H9 (cell line): ENCODE measurements around the gene TFPI. TPM values are rescaled to one million over a fixed set of nuclear protein-coding genes. Genes with fewer than 3 reads are reported as not detected.

ENCODE experiments used
- DNase-seq: peaks from one replicate; pipeline ENCODE4 v3.0.0-alpha.2; 2017
- H2AFZ ChIP-seq: one replicate; pipeline ENCODE4 v1.6.1; 2013; ENCODE audit warnings: mild to moderate bottlenecking, low read length, control low read depth, moderate library complexity
- H2AK5ac ChIP-seq: 2 replicates; pipeline ENCODE4 v1.6.1; 2013; ENCODE audit warnings: low read length, control low read depth, mixed read lengths; ENCODE audit not compliant: insufficient read length
- H2BK120ac ChIP-seq: one replicate; pipeline ENCODE4 v1.6.1; 2013; ENCODE audit warnings: low read depth, mild to moderate bottlenecking, low read length, control low read depth, inconsistent platforms; ENCODE audit not compliant: poor library complexity, severe bottlenecking
- H2BK12ac ChIP-seq: 2 replicates; pipeline ENCODE4 v1.6.1; 2013; ENCODE audit warnings: low read length, control low read depth, mixed read lengths, low read depth; ENCODE audit not compliant: insufficient read length
- H2BK15ac ChIP-seq: 2 replicates; pipeline ENCODE4 v1.6.1; 2013; ENCODE audit warnings: low read depth, low read length, control low read depth
- H2BK20ac ChIP-seq: one replicate; pipeline ENCODE4 v1.6.1; 2013; ENCODE audit warnings: low read depth, mild to moderate bottlenecking, low read length, control low read depth, inconsistent platforms; ENCODE audit not compliant: poor library complexity, severe bottlenecking
- H2BK5ac ChIP-seq: 2 replicates; pipeline ENCODE4 v1.6.1; 2013; ENCODE audit warnings: low read length, control low read depth, mixed read lengths; ENCODE audit not compliant: insufficient read length
- H3K14ac ChIP-seq: 2 replicates; pipeline ENCODE4 v1.6.1; 2013; ENCODE audit warnings: low read length, control low read depth; ENCODE audit not compliant: insufficient read depth
- H3K18ac ChIP-seq: 2 replicates; pipeline ENCODE4 v1.6.1; 2013; ENCODE audit warnings: low read depth, mild to moderate bottlenecking, mixed read lengths, low read length, control low read depth; ENCODE audit not compliant: insufficient read length
- H3K23ac ChIP-seq: 2 replicates; pipeline ENCODE4 v1.6.1; 2013; ENCODE audit warnings: low read length, control low read depth, mixed read lengths, low read depth; ENCODE audit not compliant: insufficient read length
- H3K23me2 ChIP-seq: 2 replicates; pipeline ENCODE4 v1.6.1; 2013; ENCODE audit warnings: low read depth, mild to moderate bottlenecking, mixed read lengths, low read length, control low read depth; ENCODE audit not compliant: insufficient read length, poor library complexity, severe bottlenecking
- H3K27ac ChIP-seq: 2 replicates; pipeline ENCODE4 v1.5.1; 2013; ENCODE audit warnings: low read length, control low read depth, mixed read lengths, low read depth; ENCODE audit not compliant: insufficient read length
- H3K27me3 ChIP-seq: 2 replicates; pipeline ENCODE4 v1.6.1; 2013; ENCODE audit warnings: low read length, control low read depth, inconsistent platforms; ENCODE audit not compliant: insufficient read depth
- H3K4ac ChIP-seq: 2 replicates; pipeline ENCODE4 v1.6.1; 2013; ENCODE audit warnings: low read depth, mild to moderate bottlenecking, control low read depth, inconsistent platforms, low read length, moderate library complexity
- H3K4me1 ChIP-seq: 2 replicates; pipeline ENCODE4 v1.6.1; 2013; ENCODE audit warnings: low read length, control low read depth, inconsistent platforms; ENCODE audit not compliant: insufficient read depth
- H3K4me2 ChIP-seq: 2 replicates; pipeline ENCODE4 v1.6.1; 2013; ENCODE audit warnings: low read length, control low read depth, mixed read lengths; ENCODE audit not compliant: insufficient read length, insufficient read depth
- H3K56ac ChIP-seq: 2 replicates; pipeline ENCODE4 v1.6.1; 2013; ENCODE audit warnings: low read depth, mild to moderate bottlenecking, mixed read lengths, low read length, control low read depth; ENCODE audit not compliant: insufficient read length
- H3K79me1 ChIP-seq: 2 replicates; pipeline ENCODE4 v1.6.1; 2013; ENCODE audit warnings: low read depth, mild to moderate bottlenecking, moderate library complexity, low read length, control low read depth, inconsistent platforms; ENCODE audit not compliant: insufficient read depth, poor library complexity, severe bottlenecking
- H3K79me2 ChIP-seq: 2 replicates; pipeline ENCODE4 v1.6.1; 2013; ENCODE audit warnings: low read length, control low read depth, inconsistent platforms; ENCODE audit not compliant: insufficient read depth
- H3K9ac ChIP-seq: 2 replicates; pipeline ENCODE4 v1.6.1; 2013; ENCODE audit warnings: low read length, control low read depth, mixed read lengths; ENCODE audit not compliant: insufficient read length; ENCODE audit errors: extremely low read depth
- H3K9me3 ChIP-seq: one replicate; pipeline ENCODE4 v1.6.1; 2013; ENCODE audit warnings: low read depth, low read length, inconsistent platforms; ENCODE audit not compliant: control insufficient read depth
- H3T11ph ChIP-seq: one replicate; pipeline ENCODE4 v1.6.1; 2013; ENCODE audit warnings: mild to moderate bottlenecking, low read length, control low read depth, inconsistent platforms
- H4K20me1 ChIP-seq: one replicate; pipeline ENCODE4 v1.6.1; 2013; ENCODE audit not compliant: control insufficient read depth, insufficient read length, insufficient read depth
- H4K5ac ChIP-seq: 2 replicates; pipeline ENCODE4 v1.6.1; 2013; ENCODE audit warnings: low read depth, mild to moderate bottlenecking, mixed read lengths, low read length, control low read depth; ENCODE audit not compliant: insufficient read length
- H4K8ac ChIP-seq: replicated peaks from 2 replicates; pipeline ENCODE4 v1.6.1; 2013; ENCODE audit warnings: low read length, control low read depth, mixed read lengths, low read depth; ENCODE audit not compliant: insufficient read length
- H4K91ac ChIP-seq: 2 replicates; pipeline ENCODE4 v1.6.1; 2013; ENCODE audit warnings: low read depth, mild to moderate bottlenecking, moderate library complexity, mixed read lengths, low read length, control low read depth; ENCODE audit not compliant: insufficient read length
- H3K27ac Mint-ChIP-seq, 3 experiments: 2 replicates in 2 of 3; 3 replicates in 1 of 3; pipeline ENCODE4 v1.8.0; 2020 to 2021; ENCODE audit warnings: mixed read lengths in 3 of 3, mild to moderate bottlenecking in 1 of 3, moderate library complexity in 1 of 3
- H3K27me3 Mint-ChIP-seq: 2 replicates; pipeline ENCODE4 v1.8.0; 2021; ENCODE audit warnings: low read depth, mild to moderate bottlenecking, moderate library complexity, mixed read lengths
- H3K36me3 Mint-ChIP-seq, 3 experiments: 2 replicates in 2 of 3; 3 replicates in 1 of 3; pipeline ENCODE4 v1.8.0; 2020 to 2021; ENCODE audit warnings: low read depth in 3 of 3, mixed read lengths in 3 of 3; ENCODE audit not compliant: insufficient read depth in 1 of 3
- H3K4me1 Mint-ChIP-seq, 2 experiments: 2 replicates each; pipeline ENCODE4 v1.8.0; 2020; ENCODE audit warnings: mixed read lengths in 2 of 2
- H3K4me3 Mint-ChIP-seq, 2 experiments: 2 replicates in 1 of 2; 3 replicates in 1 of 2; pipeline ENCODE4 v1.8.0; 2020 to 2021; ENCODE audit warnings: mild to moderate bottlenecking in 2 of 2, mixed read lengths in 2 of 2, moderate library complexity in 1 of 2
- H3K9me3 Mint-ChIP-seq, 2 experiments: 2 replicates in 1 of 2; 3 replicates in 1 of 2; pipeline ENCODE4 v1.8.0; 2020; ENCODE audit warnings: mild to moderate bottlenecking in 2 of 2, mixed read lengths in 2 of 2, moderate library complexity in 1 of 2
- WGBS: extraction: QIAGEN DNeasy Blood & Tissue Kit; methylation state at CpG from one replicate; pipeline ENCODE4 v1.1.7; 2013; ENCODE audit warnings: missing lambda C conversion rate, low lambda C conversion rate, mixed read lengths; ENCODE audit not compliant: insufficient read length; ENCODE audit errors: extremely low coverage; 5-methylcytosine and 5-hydroxymethylcytosine counted together
- total RNA-seq: library from RNA; stranded (reverse); gene quantifications from 2 replicates; pipeline ENCODE4 v1.2.1, GENCODE V29; 2021
- TF ChIP-seq, protein P1 (sequence below): fragments of 200-600 bp; sonication (generic); conservative IDR thresholded peaks from 3 replicates; pipeline ENCODE4 v1.8.0; 2021; ENCODE audit warnings: antibody characterized with exemption, mild to moderate bottlenecking

The TFPI gene
- total RNA-seq, 1 experiment from 2014 or later = 5.8 TPM

DNA sequence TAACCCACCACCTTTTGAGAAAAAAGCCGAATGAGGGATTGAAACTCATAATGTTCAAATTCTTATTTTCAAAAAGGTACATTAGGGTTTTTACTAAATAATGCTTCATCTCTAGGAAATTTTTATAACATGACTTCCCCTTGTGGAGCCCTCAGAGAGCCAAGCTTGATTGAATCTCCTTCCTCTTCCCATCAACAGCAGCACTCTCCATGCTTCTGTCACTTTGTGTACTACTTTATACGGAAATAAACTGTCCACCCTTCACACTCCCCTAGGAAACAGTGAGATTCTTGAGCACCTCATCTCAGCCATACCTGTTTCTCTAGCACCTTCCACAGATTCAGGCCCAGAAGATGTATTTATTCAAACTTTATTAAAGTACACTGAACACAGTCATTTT lies 51.8 kb downstream of the TFPI start:
- Histone ChIP-seq H2BK15ac (no peak overlapping the region), H4K20me1 (no peaks in the 10 kb centered on the region), H3K79me2 (no peaks in the 10 kb centered on the region), H3K79me1 (no peaks in the 10 kb centered on the region), H2AK5ac (no peak overlapping the region), H2BK20ac (no peak overlapping the region), H2BK120ac (no peak overlapping the region), H3K27ac (no peak overlapping the region), H2AFZ (no peak overlapping the region), H4K5ac (no peak overlapping the region), H3T11ph (no peak overlapping the region), H2BK5ac (no peak overlapping the region), H3K9me3 (no peaks in the 10 kb centered on the region), H4K8ac (no peak overlapping the region), H3K56ac (no peak overlapping the region), H3K4ac (no peak overlapping the region), H3K23me2 (no peaks in the 10 kb centered on the region), H3K9ac (no peak overlapping the region), H2BK12ac (no peak overlapping the region), H3K27me3 (no peaks in the 10 kb centered on the region), H3K4me2 (no peak overlapping the region), H3K18ac (no peak overlapping the region), H3K14ac (no peak overlapping the region), H4K91ac (no peak overlapping the region), H3K23ac (no peak overlapping the region), H3K4me1 (no peaks in the 10 kb centered on the region)
- H3K9me3 Mint-ChIP-seq = peaks cover 0 to 2% of the 10 kb centered on the region in 2 experiments; a peak in 3 of 5 replicates
- H3K4me1 Mint-ChIP-seq = peaks cover 11 to 19% of the 10 kb centered on the region in 2 experiments
- no peak overlapping the region for H3K4me3 Mint-ChIP-seq
- DNase-seq = no peak
- H3K27ac Mint-ChIP-seq = no peak overlapping the region; a peak in 1 of 7 replicates
- TF ChIP-seq, protein P1, sequence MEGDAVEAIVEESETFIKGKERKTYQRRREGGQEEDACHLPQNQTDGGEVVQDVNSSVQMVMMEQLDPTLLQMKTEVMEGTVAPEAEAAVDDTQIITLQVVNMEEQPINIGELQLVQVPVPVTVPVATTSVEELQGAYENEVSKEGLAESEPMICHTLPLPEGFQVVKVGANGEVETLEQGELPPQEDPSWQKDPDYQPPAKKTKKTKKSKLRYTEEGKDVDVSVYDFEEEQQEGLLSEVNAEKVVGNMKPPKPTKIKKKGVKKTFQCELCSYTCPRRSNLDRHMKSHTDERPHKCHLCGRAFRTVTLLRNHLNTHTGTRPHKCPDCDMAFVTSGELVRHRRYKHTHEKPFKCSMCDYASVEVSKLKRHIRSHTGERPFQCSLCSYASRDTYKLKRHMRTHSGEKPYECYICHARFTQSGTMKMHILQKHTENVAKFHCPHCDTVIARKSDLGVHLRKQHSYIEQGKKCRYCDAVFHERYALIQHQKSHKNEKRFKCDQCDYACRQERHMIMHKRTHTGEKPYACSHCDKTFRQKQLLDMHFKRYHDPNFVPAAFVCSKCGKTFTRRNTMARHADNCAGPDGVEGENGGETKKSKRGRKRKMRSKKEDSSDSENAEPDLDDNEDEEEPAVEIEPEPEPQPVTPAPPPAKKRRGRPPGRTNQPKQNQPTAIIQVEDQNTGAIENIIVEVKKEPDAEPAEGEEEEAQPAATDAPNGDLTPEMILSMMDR = no peak
- H3K27me3 Mint-ChIP-seq = 0 out of 2 replicates have a peak, but pooled peaks cover under 1% of the 10 kb centered on the region
- H3K36me3 Mint-ChIP-seq = peaks cover 0 to 5% (median 4%) of the 10 kb centered on the region in 3 experiments; a peak in 2 of 7 replicates
- WGBS = no CpG with 5 or more reads among the region's 2 CpGs
